Stimulated activated CD8-positive, alpha-beta memory T cell treated with anti-CD3 and anti-CD28 coated beads, Interleukin-12 subunit alpha, Interleukin-12 subunit beta, amount 100 ng/mL, for 1 hour (primary cell): ENCODE measurements around the gene MAP3K4.

Experiments
- DNase-seq: peaks from one replicate; pipeline ENCODE4 v3.0.0-alpha.2; 2020; ENCODE audit warnings: low read depth

The MAP3K4 gene

GRCh38 chr6:160991406-160992060 lies at the start of gene MAP3K4:
MAP3K4 (plus strand) TSS chr6:160991769; CDS start chr6:160991932, 163 bp downstream.
- DNase-seq = peak; percentile 61

- DNase-seq = no peak
Observed at GRCh38 chr6:160943997-160944396, 47.6 kb upstream of the MAP3K4 start.

- no peak for DNase-seq
Observed at GRCh38 chr6:160945516-160946177, 45.9 kb upstream of the MAP3K4 start.

GRCh38 chr6:160949531-160949930 lies 42.0 kb upstream of the MAP3K4 start:
- no peak for DNase-seq

- DNase-seq = no peak
Observed at GRCh38 chr6:160950507-160950906, 41.1 kb upstream of the MAP3K4 start.

- DNase-seq = no peak
Observed at GRCh38 chr6:160951187-160952030, 40.2 kb upstream of the MAP3K4 start.

GRCh38 chr6:160952633-160953281 lies 38.8 kb upstream of the MAP3K4 start:
- no peak for DNase-seq

- no peak for DNase-seq
Observed at GRCh38 chr6:160955508-160956295, 35.9 kb upstream of the MAP3K4 start.

GRCh38 chr6:160956300-160957035 lies 35.1 kb upstream of the MAP3K4 start:
- no peak for DNase-seq

GRCh38 chr6:160959726-160960435 lies 31.7 kb upstream of the MAP3K4 start:
- no peak for DNase-seq

GRCh38 chr6:160960839-160961238 lies 30.7 kb upstream of the MAP3K4 start:
- DNase-seq = no peak

- no peak for DNase-seq
Observed at GRCh38 chr6:160962835-160963623, 28.5 kb upstream of the MAP3K4 start.

GRCh38 chr6:160963651-160964050 lies 27.9 kb upstream of the MAP3K4 start:
- DNase-seq = no peak

GRCh38 chr6:160965893-160966292 lies 25.7 kb upstream of the MAP3K4 start:
- no peak for DNase-seq

- DNase-seq = no peak
Observed at GRCh38 chr6:160966493-160967229, 24.9 kb upstream of the MAP3K4 start.

GRCh38 chr6:160967351-160967750 lies 24.2 kb upstream of the MAP3K4 start:
- DNase-seq = no peak

GRCh38 chr6:160967833-160968232 lies 23.7 kb upstream of the MAP3K4 start:
- DNase-seq = no peak

- DNase-seq = no peak
Observed at GRCh38 chr6:160971171-160971570, 20.4 kb upstream of the MAP3K4 start.

GRCh38 chr6:160972111-160972510 lies 19.5 kb upstream of the MAP3K4 start:
- no peak for DNase-seq
